WTC11 (cell line): ENCODE data around the gene ADGRL3. TPM values are rescaled to one million over a fixed set of nuclear protein-coding genes. Genes with fewer than 3 reads are reported as not detected.

Source experiments
- ATAC-seq: fragments of 200-7000 bp; cut with Tn5 transposase; 2 replicates; pipeline ENCODE4 v1.10.0; 2021; ENCODE audit warnings: mild to moderate bottlenecking, moderate library complexity
- CTCF ChIA-PET: fragments of 300-600 bp; sonication (Branson Sonifier 250); formaldehyde crosslinking; loops from one replicate; lab custom pipeline; 2021; ENCODE audit warnings: antibody characterized with exemption; lab: Charles Lee
- POLR2A ChIA-PET: fragments of 350-600 bp; sonication (Branson Sonifier 250); formaldehyde crosslinking; loops from one replicate; lab custom pipeline; 2021; ENCODE audit warnings: antibody characterized with exemption; lab: Charles Lee
- DNase-seq: peaks from one replicate; pipeline ENCODE4 v3.0.0; 2021; ENCODE audit warnings: low spot score
- H3K27ac Mint-ChIP-seq: 2 replicates; pipeline ENCODE4 v1.8.0; 2021; ENCODE audit warnings: mixed read lengths
- H3K27me3 Mint-ChIP-seq: 2 replicates; pipeline ENCODE4 v1.8.0; 2021; ENCODE audit warnings: low read depth, mild to moderate bottlenecking, moderate library complexity, mixed read lengths
- H3K36me3 Mint-ChIP-seq: 2 replicates; pipeline ENCODE4 v1.8.0; 2021; ENCODE audit warnings: mixed read lengths
- H3K4me1 Mint-ChIP-seq: 2 replicates; pipeline ENCODE4 v1.8.0; 2022; ENCODE audit warnings: mixed read lengths
- H3K4me3 Mint-ChIP-seq: 2 replicates; pipeline ENCODE4 v1.8.0; 2021; ENCODE audit warnings: mild to moderate bottlenecking, moderate library complexity, mixed read lengths
- H3K9me3 Mint-ChIP-seq: 2 replicates; pipeline ENCODE4 v1.8.0; 2021; ENCODE audit warnings: mixed read lengths
- AFF4 ChIP-seq: sonication (generic); formaldehyde crosslinking; IDR thresholded peaks from 2 replicates; pipeline ENCODE4 v1.8.1; 2023; ENCODE audit warnings: mild to moderate bottlenecking, missing genetic modification reagents, borderline replicate concordance
- ATF2 ChIP-seq: sonication (generic); formaldehyde crosslinking; IDR thresholded peaks from 2 replicates; pipeline ENCODE4 v1.8.1; 2022; ENCODE audit warnings: low read depth, missing genetic modification reagents, borderline replicate concordance
- CBFB ChIP-seq: sonication (generic); formaldehyde crosslinking; IDR thresholded peaks from 2 replicates; pipeline ENCODE4 v1.8.1; 2022; ENCODE audit warnings: mild to moderate bottlenecking, low read depth, missing genetic modification reagents
- CREB1 ChIP-seq: sonication (generic); formaldehyde crosslinking; IDR thresholded peaks from 2 replicates; pipeline ENCODE4 v1.8.0; 2023; ENCODE audit warnings: mild to moderate bottlenecking, missing genetic modification reagents
- E2F4 ChIP-seq: sonication (generic); formaldehyde crosslinking; IDR thresholded peaks from 2 replicates; pipeline ENCODE4 v1.8.1; 2022; ENCODE audit warnings: low read depth, mild to moderate bottlenecking, moderate library complexity, missing genetic modification reagents, borderline replicate concordance
- NR3C1 ChIP-seq: sonication (generic); formaldehyde crosslinking; conservative IDR thresholded peaks from 2 replicates; pipeline ENCODE4 v1.8.1; 2023; ENCODE audit warnings: low read depth, mild to moderate bottlenecking, missing genetic modification reagents
- PREB ChIP-seq: sonication (generic); formaldehyde crosslinking; IDR thresholded peaks from 2 replicates; pipeline ENCODE4 v1.8.1; 2022; ENCODE audit warnings: mild to moderate bottlenecking, missing genetic modification reagents, moderate library complexity, borderline replicate concordance
- RORB ChIP-seq: fragments of 250-450 bp; sonication (Bioruptor Pico); IDR thresholded peaks from 2 replicates; pipeline ENCODE4 v1.9.0; 2021; ENCODE audit warnings: mild to moderate bottlenecking
- SMAD3 ChIP-seq: sonication (generic); formaldehyde crosslinking; IDR thresholded peaks from 2 replicates; pipeline ENCODE4 v1.8.0; 2022; ENCODE audit warnings: missing genetic modification reagents, mild to moderate bottlenecking, borderline replicate concordance
- SMAD4 ChIP-seq: sonication (generic); formaldehyde crosslinking; IDR thresholded peaks from 2 replicates; pipeline ENCODE4 v1.8.0; 2022; ENCODE audit warnings: mild to moderate bottlenecking, missing genetic modification reagents
- SOX15 ChIP-seq: fragments of 250-450 bp; sonication (Bioruptor Pico); IDR thresholded peaks from 2 replicates; pipeline ENCODE4 v1.9.0; 2021; ENCODE audit warnings: mild to moderate bottlenecking
- TEAD1 ChIP-seq: sonication (generic); formaldehyde crosslinking; IDR thresholded peaks from 2 replicates; pipeline ENCODE4 v1.8.0; 2022; ENCODE audit warnings: mild to moderate bottlenecking, missing genetic modification reagents
- ZNF219 ChIP-seq: sonication (generic); formaldehyde crosslinking; IDR thresholded peaks from 2 replicates; pipeline ENCODE4 v1.8.0; 2023; ENCODE audit warnings: missing genetic modification reagents, mild to moderate bottlenecking, borderline replicate concordance
- ZNF317 ChIP-seq: sonication (generic); formaldehyde crosslinking; IDR thresholded peaks from 2 replicates; pipeline ENCODE4 v1.8.1; 2023; ENCODE audit warnings: low read depth, mild to moderate bottlenecking, moderate library complexity, missing genetic modification reagents, borderline replicate concordance
- ZNF416 ChIP-seq: fragments of 250-450 bp; sonication (Bioruptor Pico); IDR thresholded peaks from 2 replicates; pipeline ENCODE4 v1.9.0; 2021; ENCODE audit warnings: mild to moderate bottlenecking, inconsistent platforms
- total RNA-seq: library from RNA; stranded (reverse); gene quantifications from 3 replicates; pipeline ENCODE4 v1.2.3, GENCODE V29; 2021
- TF ChIP-seq, protein P1 (sequence below): fragments of 250-450 bp; sonication (Bioruptor Pico); IDR thresholded peaks from 2 replicates; pipeline ENCODE4 v1.9.0; 2021; ENCODE audit warnings: mild to moderate bottlenecking
- TF ChIP-seq, protein P2 (sequence below): fragments of 250-450 bp; sonication (Bioruptor Pico); IDR thresholded peaks from 2 replicates; pipeline ENCODE4 v1.9.0; 2021; ENCODE audit warnings: mild to moderate bottlenecking, borderline replicate concordance

The ADGRL3 gene
- total RNA-seq, 1 experiment from 2014 or later: 8.7 TPM

- TF ChIP-seq E2F4: no peak
- TF ChIP-seq, protein P1, sequence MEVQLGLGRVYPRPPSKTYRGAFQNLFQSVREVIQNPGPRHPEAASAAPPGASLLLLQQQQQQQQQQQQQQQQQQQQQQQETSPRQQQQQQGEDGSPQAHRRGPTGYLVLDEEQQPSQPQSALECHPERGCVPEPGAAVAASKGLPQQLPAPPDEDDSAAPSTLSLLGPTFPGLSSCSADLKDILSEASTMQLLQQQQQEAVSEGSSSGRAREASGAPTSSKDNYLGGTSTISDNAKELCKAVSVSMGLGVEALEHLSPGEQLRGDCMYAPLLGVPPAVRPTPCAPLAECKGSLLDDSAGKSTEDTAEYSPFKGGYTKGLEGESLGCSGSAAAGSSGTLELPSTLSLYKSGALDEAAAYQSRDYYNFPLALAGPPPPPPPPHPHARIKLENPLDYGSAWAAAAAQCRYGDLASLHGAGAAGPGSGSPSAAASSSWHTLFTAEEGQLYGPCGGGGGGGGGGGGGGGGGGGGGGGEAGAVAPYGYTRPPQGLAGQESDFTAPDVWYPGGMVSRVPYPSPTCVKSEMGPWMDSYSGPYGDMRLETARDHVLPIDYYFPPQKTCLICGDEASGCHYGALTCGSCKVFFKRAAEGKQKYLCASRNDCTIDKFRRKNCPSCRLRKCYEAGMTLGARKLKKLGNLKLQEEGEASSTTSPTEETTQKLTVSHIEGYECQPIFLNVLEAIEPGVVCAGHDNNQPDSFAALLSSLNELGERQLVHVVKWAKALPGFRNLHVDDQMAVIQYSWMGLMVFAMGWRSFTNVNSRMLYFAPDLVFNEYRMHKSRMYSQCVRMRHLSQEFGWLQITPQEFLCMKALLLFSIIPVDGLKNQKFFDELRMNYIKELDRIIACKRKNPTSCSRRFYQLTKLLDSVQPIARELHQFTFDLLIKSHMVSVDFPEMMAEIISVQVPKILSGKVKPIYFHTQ (CRISPR knock-in tag): no peak
- TF ChIP-seq CBFB: no peak
These were observed 341.3 kb downstream of the ADGRL3 start (continued) for GRCh38 chr4:61541459-61541858.

DNA sequence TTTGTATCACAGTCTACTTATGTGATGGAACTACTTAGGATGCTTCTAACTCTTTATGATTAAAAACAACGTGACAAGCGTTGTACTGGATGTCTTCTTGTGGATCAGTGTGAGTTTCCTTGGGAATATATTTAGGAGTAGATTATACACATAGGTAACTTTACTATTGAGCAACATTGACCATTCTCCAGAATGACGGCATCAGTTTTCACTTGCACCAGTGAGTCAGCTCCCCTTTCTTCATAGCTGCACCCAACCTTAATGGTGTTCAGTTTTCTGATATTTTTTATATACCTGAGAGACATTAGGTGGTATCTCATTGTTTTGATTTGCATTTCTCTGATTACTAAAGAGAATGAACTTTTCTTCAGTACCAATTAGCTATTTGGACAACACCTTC, 343.9 kb downstream of the ADGRL3 start:
- H3K4me3 Mint-ChIP-seq: no peak overlapping the region
- no peak overlapping the region for H3K27ac Mint-ChIP-seq
- no peak for ATAC-seq
- DNase-seq: no peak
- ChIA-PET CTCF (no interaction called here), POLR2A (no interaction called here)
- no peaks in the 10 kb centered on the region for H3K9me3 Mint-ChIP-seq
- TF ChIP-seq PREB (CRISPR knock-in tag) (no peak), NR3C1 (CRISPR knock-in tag) (no peak), SMAD4 (CRISPR knock-in tag) (no peak), CREB1 (CRISPR knock-in tag) (no peak), ZNF219 (no peak), ATF2 (no peak), TEAD1 (CRISPR knock-in tag) (no peak), ZNF317 (CRISPR knock-in tag) (no peak), AFF4 (no peak), SMAD3 (CRISPR knock-in tag) (no peak), SOX15 (CRISPR knock-in tag) (no peak), RORB (no peak), ZNF416 (CRISPR knock-in tag) (no peak)
- TF ChIP-seq, protein P2, sequence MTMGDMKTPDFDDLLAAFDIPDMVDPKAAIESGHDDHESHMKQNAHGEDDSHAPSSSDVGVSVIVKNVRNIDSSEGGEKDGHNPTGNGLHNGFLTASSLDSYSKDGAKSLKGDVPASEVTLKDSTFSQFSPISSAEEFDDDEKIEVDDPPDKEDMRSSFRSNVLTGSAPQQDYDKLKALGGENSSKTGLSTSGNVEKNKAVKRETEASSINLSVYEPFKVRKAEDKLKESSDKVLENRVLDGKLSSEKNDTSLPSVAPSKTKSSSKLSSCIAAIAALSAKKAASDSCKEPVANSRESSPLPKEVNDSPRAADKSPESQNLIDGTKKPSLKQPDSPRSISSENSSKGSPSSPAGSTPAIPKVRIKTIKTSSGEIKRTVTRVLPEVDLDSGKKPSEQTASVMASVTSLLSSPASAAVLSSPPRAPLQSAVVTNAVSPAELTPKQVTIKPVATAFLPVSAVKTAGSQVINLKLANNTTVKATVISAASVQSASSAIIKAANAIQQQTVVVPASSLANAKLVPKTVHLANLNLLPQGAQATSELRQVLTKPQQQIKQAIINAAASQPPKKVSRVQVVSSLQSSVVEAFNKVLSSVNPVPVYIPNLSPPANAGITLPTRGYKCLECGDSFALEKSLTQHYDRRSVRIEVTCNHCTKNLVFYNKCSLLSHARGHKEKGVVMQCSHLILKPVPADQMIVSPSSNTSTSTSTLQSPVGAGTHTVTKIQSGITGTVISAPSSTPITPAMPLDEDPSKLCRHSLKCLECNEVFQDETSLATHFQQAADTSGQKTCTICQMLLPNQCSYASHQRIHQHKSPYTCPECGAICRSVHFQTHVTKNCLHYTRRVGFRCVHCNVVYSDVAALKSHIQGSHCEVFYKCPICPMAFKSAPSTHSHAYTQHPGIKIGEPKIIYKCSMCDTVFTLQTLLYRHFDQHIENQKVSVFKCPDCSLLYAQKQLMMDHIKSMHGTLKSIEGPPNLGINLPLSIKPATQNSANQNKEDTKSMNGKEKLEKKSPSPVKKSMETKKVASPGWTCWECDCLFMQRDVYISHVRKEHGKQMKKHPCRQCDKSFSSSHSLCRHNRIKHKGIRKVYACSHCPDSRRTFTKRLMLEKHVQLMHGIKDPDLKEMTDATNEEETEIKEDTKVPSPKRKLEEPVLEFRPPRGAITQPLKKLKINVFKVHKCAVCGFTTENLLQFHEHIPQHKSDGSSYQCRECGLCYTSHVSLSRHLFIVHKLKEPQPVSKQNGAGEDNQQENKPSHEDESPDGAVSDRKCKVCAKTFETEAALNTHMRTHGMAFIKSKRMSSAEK (CRISPR knock-in tag): no peak
- H3K4me1 Mint-ChIP-seq: peaks cover 23% of the 10 kb centered on the region
- H3K27me3 Mint-ChIP-seq: no peaks in the 10 kb centered on the region
- H3K36me3 Mint-ChIP-seq: no peaks in the 10 kb centered on the region
